Suprapubic skin (tissue), 4 donors: ENCODE data around the gene C4B.

Source experiments
- CTCF ChIP-seq, 2 donors: fragments of 200-600 bp in 1 of 2; fragments of 450-650 bp in 1 of 2; sonication (generic) in 1 of 2; IDR thresholded peaks; one replicate each; pipeline ENCODE4 v1.5.1; 2016 to 2019; ENCODE audit warnings: antibody characterized with exemption in 2 of 2, mild to moderate bottlenecking in 1 of 2, moderate library complexity in 1 of 2
- EP300 ChIP-seq: sonication (generic); formaldehyde crosslinking; IDR thresholded peaks from one replicate; pipeline ENCODE4 v1.6.1; 2017; ENCODE audit warnings: antibody characterized with exemption
- POLR2A ChIP-seq, 2 donors: fragments of 450-650 bp; IDR thresholded peaks; one replicate each; pipeline ENCODE4 v1.6.1; 2017; ENCODE audit warnings: antibody characterized with exemption in 2 of 2, mild to moderate bottlenecking in 2 of 2, moderate library complexity in 2 of 2
- POLR2AphosphoS5 ChIP-seq, 3 donors: sonication (generic); formaldehyde crosslinking; IDR thresholded peaks; one replicate each; pipeline ENCODE4 v1.6.1; 2017; ENCODE audit warnings: antibody characterized with exemption in 3 of 3

GRCh38 chr6:31971279-31971992, 43.2 kb upstream of the C4B start:
- TF ChIP-seq EP300 (no peak), CTCF (IDR thresholded peaks at IDR 0.05) (no peak), POLR2A (IDR thresholded peaks at IDR 0.05) (no peak), POLR2AphosphoS5 (IDR thresholded peaks at IDR 0.05) (peak in 1 of 3 donors; percentile 22)
